OCI-M1 (cell line): Measurements from ENCODE around the gene CCR4.

Experiments used
- DNase-seq: peaks from one replicate; lab custom pipeline; 2025; lab: John Stamatoyannopoulos, UW

The CCR4 gene

DNA sequence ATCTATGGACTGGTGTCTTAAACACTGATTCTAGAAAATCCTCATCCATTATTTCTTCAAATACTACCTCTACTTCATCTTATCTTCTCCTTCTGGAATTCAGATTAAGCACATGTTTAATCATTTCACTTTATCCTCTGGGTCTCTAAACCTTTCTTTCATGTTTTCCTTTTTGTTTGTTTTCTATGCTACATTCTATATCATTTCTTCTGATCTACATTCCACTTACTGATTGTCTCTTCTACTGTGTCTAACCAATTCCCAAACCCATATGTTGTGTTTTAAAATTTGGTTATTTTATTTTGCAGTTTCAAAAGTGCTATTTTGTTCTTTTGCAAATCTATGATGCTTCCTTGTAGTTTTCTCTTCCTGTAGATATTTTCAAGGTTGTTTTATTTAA is 31.7 kb downstream of the CCR4 start:
- DNase-seq = no peak

GRCh38 chr3:32984918-32985317 is 33.5 kb downstream of the CCR4 start:
- DNase-seq = peak; percentile 32

GRCh38 chr3:32989171-32989570 is 37.7 kb downstream of the CCR4 start:
- DNase-seq = no peak

GRCh38 chr3:32990116-32990515 is 38.7 kb downstream of the CCR4 start:
- no peak for DNase-seq

GRCh38 chr3:32991781-32992180 is 40.3 kb downstream of the CCR4 start:
- no peak for DNase-seq

DNA sequence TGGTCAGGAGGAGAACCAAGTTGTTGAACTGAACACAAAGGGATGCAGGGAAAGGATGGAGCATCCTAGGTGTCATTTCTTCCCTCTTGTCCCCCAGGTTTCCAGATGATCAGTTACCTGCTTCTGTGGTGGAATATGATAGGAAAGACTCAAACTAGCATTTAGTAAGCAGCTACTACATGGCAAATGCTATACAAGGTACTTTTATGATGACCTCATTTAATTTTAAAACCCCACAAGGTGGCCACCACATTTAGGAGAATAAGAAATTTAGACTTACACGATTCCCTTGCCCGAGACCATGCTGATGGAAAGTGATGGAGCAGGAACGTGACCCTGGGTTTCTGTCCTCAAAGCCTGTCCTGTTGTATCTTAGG is 40.9 kb downstream of the CCR4 start:
- no peak for DNase-seq

- no peak for DNase-seq
These were observed 42.6 kb downstream of the CCR4 start for GRCh38 chr3:32994045-32994444.

DNA sequence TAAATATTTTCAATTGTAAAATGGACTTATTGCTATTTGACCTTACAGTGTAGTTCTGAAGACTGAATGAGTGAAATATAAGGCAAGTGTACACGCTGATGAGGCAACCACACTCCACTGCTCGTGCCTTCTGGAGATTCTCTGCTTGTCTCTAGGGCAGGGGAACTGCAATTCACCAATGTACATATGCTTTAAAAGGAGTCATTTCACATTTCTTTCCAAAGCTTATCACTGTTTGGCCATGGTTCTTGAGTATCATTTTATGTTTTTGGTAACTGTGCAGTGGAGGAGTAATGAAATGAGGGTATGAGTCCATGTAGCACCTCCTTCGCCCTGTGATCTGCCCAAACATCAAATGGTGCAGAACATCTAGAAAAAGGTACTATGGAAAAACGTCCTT is 43.7 kb downstream of the CCR4 start:
- no peak for DNase-seq

DNA sequence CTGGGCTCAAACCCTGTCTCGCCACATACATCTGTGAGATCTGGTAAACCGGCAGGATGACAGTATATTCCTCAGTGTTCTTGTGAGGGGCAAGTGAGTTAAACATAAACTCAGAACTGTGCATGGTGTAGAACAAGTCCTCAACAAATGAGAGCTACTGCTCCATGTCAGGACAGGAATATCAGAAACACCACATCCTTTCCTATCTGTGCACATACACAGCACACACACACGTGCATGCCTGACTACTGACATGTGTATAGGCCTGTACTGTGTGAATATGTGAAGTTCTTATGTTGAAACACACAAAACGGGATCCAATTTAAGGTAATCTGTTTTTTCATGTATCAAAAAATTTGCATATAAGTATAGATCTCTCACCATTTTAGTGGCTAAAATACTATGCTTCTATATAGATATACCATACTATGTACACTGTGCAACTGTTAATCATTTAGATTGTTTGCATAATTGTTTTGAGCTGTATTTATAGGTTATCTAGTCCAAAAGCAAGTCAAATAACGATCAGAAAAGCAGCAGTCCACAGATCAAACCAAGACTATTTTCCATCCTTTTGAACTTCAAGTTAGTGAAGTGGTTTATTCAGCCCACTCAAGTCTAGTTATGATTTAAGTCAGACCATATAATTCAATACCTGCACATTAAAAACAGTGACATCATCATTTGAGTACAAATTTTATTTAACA is 44.8 kb downstream of the CCR4 start:
- DNase-seq = no peak

- no peak for DNase-seq
These were observed 45.3 kb downstream of the CCR4 start for GRCh38 chr3:32996755-32997091.

DNA sequence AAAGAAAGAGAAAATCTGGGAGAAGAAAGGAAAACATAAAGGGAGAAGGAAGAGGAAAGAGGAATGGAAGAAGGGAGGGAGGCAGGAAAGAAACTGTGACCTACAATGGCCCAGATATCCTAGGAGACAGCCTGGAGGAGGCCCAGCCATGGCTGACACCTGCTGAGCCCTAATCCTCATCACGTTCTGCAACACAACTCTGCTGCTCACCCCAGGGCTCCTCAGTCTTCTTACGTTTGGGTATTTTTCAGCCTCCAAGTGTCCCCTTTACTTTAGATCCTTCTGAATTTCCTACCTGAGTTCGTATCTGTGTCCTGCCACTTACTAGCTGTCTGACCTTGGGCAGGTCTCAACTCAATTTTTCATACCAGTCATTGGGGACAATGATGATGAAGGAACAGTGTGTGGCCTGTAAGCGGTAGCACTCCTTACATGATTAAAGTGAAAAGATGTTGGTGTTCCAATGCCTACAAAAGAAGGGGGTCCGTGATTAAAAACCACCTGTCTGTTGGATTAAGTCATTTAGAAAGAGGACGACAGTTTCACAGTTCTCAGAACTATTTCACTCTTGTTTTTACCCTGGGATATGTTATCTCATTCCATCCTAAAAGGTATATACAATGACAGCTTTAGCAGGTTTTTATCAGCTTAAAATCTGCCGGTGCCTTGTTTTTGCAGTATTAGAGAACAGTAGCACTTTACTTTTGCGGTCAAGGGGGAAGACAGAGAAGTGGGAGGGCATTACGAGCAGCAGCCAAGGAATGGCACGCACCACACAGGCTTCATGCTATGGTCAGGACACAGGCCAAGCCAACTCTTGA is 47.4 kb downstream of the CCR4 start:
- no peak for DNase-seq

GRCh38 chr3:33000691-33001385 is 49.4 kb downstream of the CCR4 start:
- no peak for DNase-seq

- peak; percentile 11 for DNase-seq
These were observed 50.4 kb downstream of the CCR4 start for GRCh38 chr3:33001889-33002288.

DNA sequence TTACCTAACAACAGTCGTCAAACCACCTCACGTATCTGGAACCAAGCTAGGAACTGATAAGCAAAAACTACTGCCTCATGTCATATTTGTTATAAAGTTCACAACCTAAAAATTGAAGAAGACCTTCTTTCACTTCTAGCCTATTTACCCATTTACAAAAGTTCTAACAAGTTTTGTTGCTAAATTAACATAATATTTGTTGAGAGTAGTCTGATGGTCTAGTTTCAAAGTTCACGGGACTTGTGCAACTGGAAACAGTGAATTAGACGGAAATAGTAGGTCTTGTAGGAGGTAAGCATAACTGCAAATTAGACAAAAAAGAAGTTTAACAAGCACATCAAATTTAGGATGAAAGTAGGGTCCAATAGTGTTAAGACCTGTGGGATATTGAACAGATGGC is 51.9 kb downstream of the CCR4 start:
- DNase-seq = no peak

DNA sequence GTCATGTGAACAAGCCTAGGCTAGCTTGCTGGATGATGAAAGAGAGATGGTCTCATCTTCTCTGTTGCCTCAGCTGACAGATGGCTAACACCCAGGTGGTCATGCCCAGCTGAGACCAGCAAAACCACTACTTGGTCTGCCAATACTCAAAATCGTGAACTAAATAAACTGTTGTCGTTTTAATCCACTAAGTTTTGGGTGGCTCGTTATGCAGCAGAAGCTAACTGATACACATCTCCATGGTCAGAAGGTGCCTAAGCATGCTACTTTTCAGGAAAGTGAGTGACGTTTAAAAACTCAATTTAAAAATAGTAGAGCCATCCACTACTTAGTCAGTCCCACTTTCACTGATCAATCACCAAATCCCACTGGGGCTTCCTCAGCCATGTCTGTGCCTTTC is 52.8 kb downstream of the CCR4 start:
- DNase-seq = no peak

DNA sequence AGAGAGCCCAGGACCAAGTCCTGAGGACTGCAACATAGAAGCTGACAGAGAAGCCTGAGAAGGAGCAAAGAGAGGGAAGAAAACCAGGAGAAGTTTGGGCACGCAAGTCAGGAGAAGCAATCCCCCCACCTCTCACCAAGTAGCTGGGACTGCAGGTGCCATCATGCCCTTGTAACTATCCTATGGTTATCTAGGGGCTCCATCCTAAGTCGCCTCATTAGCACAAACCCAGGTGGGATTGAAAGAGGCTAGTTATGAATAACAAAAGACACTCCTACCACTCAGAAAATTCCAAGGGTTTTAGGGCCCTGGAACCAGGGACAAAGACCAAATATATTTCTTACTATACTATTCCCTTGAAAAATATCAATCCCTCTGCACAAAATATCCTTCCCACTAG is 53.5 kb downstream of the CCR4 start:
- DNase-seq = no peak
